OCI-M2 (cell line): ENCODE results near the gene GRIK3.

Experiments
- DNase-seq: peaks from one replicate; lab custom pipeline; 2025; ENCODE audit not compliant: unreplicated experiment; lab: John Stamatoyannopoulos, UW

The GRIK3 gene

GRCh38 chr1:36881541-36881940 is 152.8 kb downstream of the GRIK3 start:
- DNase-seq, result no peak

- no peak for DNase-seq
Measured at GRCh38 chr1:36881068-36881405, 153.3 kb downstream of the GRIK3 start.

GRCh38 chr1:36880155-36881067 is 153.9 kb downstream of the GRIK3 start:
- DNase-seq, result no peak

- no peak for DNase-seq
Measured at GRCh38 chr1:36879613-36880012, 154.7 kb downstream of the GRIK3 start.

GRCh38 chr1:36876990-36877389 is 157.3 kb downstream of the GRIK3 start:
- DNase-seq, result no peak

GRCh38 chr1:36874271-36875060 is 159.8 kb downstream of the GRIK3 start:
- no peak for DNase-seq

GRCh38 chr1:36872858-36873257 is 161.5 kb downstream of the GRIK3 start:
- no peak for DNase-seq

- no peak for DNase-seq
Measured at GRCh38 chr1:36872126-36872754, 162.1 kb downstream of the GRIK3 start.

GRCh38 chr1:36871146-36871971 is 163.0 kb downstream of the GRIK3 start:
- DNase-seq, result no peak

- no peak for DNase-seq
Measured at GRCh38 chr1:36869826-36870225, 164.5 kb downstream of the GRIK3 start.

- DNase-seq, result no peak
Measured at GRCh38 chr1:36869054-36869453, 165.3 kb downstream of the GRIK3 start.

- DNase-seq, result no peak
Measured at GRCh38 chr1:36867575-36867974, 166.7 kb downstream of the GRIK3 start.

GRCh38 chr1:36866169-36866814 is 168.0 kb downstream of the GRIK3 start:
- DNase-seq, result no peak

GRCh38 chr1:36865602-36865900 is 168.8 kb downstream of the GRIK3 start:
- DNase-seq, result no peak

GRCh38 chr1:36864823-36865601 is 169.3 kb downstream of the GRIK3 start:
- no peak for DNase-seq

- DNase-seq, result no peak
Measured at GRCh38 chr1:36864182-36864822, 170.0 kb downstream of the GRIK3 start.

- DNase-seq, result no peak
Measured at GRCh38 chr1:36863500-36863899, 170.8 kb downstream of the GRIK3 start.

GRCh38 chr1:36863061-36863460 is 171.3 kb downstream of the GRIK3 start:
- no peak for DNase-seq

GRCh38 chr1:36861375-36861774 is 172.9 kb downstream of the GRIK3 start:
- no peak for DNase-seq
